GM21381 (cell line): Measurements from ENCODE around the gene HDLBP.

Experiments used
- ATAC-seq: cut with Tn5 transposase; IDR thresholded peaks from one replicate; pipeline ENCODE4 v1.9.1; 2021; ENCODE audit warnings: mild to moderate bottlenecking, moderate library complexity; ENCODE audit not compliant: unreplicated experiment

The HDLBP gene

DNA sequence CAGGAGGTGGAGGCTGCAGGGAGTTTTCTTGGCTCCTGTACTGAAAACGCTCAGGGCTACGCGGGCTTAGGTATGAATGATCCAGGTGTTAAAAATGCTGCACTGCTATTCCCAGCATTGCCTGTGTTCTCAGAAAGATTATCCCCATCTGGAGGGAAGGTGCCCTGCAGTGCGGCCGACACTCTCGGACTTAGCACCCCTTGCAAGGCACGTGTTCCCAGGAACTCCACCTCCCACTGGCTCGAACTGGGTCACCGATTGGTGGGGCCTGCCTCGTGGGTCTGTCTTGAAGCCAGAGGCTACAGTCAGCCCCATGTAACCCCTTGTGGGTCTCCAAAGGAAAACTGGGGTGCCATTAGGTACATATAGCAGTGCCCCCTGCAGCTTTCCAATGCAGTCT is 101.3 kb downstream of the HDLBP start:
- no peak for ATAC-seq

DNA sequence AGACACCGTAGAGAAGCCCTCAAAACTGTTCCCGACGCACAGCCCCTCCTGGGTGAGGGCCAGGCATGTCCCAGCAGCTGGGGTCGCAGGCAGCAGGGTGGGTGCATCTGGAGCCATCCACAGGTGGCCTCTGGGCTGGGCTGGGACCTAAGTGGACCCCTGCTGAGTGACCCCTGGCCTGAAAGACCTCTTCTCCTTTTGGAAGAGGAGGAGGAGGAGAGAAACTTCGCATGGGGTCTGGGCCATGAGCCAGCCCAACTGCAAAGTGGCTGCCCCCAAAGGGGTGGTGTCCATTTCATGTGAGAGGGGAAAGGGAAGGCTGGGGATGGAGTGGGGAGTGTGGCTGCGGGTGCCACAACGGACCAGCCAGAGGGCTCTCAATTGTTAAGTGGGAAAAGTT is 101.9 kb downstream of the HDLBP start:
- no peak for ATAC-seq

- ATAC-seq, result no peak
Measured at GRCh38 chr2:241213041-241213440, 102.4 kb downstream of the HDLBP start.

DNA sequence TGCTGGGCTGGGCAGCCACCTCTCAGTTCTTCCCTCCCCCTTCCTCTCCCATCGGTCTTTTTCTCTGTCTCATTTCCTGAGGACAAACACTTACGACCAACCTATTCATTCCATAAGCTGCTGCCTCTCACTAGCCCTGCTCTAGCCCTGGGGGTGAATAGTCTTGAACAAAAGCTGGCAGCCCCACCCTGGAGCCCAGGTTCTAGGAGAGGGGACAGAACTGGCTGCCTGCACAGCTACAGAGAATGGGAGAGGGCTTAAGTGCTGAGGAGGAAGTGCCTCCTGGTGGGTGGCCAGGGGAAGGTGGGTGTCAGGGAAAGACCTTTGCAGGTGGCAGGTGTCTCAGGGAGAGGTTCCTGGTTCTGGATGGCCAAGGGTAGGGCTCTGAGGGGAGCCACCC is 104.2 kb downstream of the HDLBP start:
- ATAC-seq, result no peak

DNA sequence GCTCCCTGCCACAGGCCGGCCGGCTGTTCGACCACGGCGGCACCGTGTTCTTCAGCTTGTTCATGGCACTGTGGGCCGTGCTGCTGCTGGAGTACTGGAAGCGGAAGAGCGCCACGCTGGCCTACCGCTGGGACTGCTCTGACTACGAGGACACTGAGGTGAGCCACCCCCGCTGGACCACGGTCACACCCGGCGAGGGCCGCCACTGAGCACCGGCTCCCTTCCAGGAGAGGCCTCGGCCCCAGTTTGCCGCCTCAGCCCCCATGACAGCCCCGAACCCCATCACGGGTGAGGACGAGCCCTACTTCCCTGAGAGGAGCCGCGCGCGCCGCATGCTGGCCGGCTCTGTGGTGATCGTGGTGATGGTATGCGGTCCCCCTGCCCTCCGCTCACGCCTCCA is 106.2 kb downstream of the HDLBP start:
- no peak for ATAC-seq

DNA sequence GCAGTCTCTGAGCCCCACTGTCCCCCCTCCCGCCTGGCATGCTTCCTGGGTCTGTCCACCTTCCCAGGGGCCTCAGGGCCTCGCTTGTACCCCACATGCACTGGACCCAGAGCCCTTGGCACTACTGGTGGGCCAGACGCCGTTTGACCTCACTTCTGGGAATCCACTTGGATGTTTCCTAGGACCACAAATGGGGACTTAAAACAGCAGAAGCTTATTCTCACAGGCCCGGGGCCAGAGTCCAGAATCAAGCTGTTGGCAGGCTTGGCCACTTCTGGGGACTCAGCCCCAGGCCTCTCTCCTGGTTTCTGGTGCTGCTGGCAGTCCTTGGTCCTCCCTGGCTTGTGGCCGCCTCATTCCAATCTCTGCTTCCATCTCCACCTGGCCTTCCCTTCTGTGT is 107.4 kb downstream of the HDLBP start:
- ATAC-seq, result no peak

- no peak for ATAC-seq
Measured at GRCh38 chr2:241207641-241208040, 107.8 kb downstream of the HDLBP start.

GRCh38 chr2:241207151-241207550 is 108.3 kb downstream of the HDLBP start:
- ATAC-seq, result no peak

DNA sequence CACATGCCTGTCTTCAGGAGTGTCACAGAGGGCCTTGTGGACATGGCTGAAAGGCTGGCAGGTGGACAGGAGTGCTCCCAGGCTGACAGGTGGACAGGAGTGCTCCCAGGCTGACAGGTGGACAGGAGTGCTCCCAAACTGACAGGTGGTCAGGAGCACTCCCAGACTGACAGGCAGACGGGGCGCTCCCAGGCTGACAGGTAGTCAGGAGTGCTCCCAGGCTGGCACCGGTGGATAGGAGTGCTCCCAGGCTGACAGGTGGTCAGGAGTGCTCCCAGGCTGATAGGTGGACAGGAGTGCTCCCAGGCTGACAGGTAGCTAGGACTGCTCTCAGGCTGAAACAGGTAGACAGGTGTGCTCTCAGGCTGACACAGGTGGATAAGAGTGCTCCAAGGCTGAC is 110.4 kb downstream of the HDLBP start:
- no peak for ATAC-seq

- ATAC-seq, result no peak
Measured at GRCh38 chr2:241204490-241204889, 111.0 kb downstream of the HDLBP start.

DNA sequence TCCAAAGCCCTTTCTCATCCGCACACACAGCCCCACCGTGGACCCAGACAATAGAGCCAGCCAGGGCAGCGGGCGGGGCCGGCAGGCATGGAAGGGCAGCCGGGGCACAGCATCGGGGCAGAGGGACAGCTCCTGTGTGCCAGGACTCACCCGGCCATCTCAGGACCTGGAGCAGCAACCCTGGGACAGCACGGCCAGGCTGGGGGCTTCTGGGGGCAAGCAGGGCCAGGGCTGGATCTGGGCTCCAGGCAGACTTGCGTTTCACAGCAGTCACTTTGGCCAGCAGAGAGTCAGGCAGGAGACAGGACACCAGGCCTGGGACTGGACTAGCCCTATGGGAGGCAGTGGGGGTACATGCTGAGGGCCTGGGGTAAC is 111.5 kb downstream of the HDLBP start:
- no peak for ATAC-seq

DNA sequence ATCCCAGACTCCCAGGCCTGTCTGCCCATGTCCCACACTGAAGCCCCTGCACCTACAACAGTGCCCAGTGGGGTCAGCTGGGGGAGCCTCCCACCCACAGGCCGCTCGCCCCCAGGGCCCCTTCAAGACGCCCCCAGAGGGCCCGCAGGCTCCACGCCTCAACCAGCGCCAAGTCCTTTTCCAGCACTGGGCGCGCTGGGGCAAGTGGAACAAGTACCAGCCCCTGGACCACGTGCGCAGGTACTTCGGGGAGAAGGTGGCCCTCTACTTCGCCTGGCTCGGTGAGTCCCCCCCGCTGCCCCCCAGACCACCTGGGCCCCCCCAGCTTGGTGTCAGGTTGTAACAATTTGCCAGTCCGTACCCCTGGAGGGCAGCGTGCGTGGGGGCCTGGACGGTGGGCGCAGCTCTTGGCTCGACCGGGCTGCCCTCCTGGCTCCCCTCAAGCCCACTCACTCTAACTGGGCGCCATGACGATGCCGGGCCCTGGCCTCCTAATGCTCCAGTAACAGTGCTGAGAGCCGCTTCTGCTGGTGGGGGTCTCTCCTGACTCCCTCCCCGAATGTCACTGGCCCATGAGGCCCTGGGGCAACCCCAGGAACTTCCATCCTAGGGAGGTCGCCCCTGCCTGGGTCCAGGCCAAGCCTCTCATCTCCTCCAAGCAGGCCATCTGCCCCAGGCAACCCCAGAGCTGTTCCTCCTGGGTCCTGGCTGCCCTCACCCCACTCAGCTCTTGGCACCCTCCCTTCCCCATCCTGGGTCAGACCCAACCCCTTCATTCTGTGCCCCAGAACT is 112.1 kb downstream of the HDLBP start:
- ATAC-seq, result no peak

GRCh38 chr2:241202681-241203080 is 112.8 kb downstream of the HDLBP start:
- no peak for ATAC-seq

GRCh38 chr2:241202268-241202585 is 113.2 kb downstream of the HDLBP start:
- no peak for ATAC-seq

DNA sequence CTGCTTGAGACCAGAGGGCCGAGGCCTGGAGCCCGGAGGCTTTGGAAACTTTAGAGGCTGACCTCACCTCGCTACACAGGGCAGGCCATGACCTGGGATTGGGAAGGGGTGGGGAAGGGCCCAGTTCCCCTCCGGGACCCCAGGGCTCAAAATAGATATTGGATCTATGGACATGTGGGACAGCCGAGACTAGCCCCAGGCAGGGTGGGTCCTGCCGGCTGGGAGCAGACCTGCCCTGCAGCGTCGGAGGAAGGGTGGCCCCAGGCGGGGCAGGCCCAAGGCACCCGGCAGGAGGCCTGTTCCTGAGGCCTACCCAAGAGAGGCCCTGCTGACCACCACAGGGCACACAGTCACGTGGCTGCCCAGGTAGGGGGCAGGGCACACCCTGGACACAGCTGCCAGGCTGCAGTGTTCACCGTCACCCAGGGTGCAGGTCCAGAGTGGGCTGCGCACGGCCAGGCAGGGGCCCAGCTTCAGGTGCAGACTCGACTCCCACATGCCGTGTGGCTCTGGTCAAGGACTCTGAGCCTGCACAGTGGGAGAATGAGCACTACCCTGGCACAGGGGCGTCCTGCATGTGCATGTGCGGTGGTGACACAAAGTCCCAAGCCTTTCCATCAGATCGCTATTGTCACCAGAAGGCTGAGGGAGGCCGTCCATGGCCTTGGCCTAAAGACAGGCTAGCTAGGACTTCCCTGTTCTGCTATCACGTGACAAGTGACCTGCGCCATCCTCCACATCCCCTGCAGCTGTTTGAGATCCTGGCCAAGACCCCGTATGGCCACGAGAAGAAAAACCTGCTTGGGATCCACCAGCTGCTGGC is 113.8 kb downstream of the HDLBP start:
- ATAC-seq, result no peak

DNA sequence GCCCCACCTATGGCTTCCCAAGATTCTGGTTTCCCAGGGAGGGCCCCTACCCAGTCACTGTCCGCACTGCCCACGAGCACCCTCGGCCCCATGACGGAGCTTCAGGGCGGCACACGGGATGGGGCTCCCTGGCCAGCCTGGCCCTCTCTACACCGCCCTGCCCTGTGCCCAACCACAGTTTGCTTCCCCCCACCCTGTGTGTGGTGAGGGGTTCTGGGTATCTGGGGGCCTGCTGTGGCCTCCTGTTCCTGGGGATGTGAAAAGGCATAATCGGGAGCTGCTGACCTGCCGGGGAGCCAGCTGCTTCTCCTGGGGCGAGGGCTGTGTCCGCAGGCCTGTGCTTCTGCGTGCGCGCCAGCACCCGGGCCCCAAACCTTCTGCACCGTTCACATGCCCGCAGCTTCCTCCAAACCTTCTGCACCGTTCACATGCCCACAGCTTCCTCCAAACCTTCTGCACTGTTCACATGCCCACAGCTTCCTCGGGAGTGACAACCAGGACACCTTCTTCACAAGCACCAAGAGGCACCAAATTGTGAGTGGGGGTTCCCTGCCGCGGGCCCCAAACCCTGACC is 114.6 kb downstream of the HDLBP start:
- ATAC-seq, result no peak

DNA sequence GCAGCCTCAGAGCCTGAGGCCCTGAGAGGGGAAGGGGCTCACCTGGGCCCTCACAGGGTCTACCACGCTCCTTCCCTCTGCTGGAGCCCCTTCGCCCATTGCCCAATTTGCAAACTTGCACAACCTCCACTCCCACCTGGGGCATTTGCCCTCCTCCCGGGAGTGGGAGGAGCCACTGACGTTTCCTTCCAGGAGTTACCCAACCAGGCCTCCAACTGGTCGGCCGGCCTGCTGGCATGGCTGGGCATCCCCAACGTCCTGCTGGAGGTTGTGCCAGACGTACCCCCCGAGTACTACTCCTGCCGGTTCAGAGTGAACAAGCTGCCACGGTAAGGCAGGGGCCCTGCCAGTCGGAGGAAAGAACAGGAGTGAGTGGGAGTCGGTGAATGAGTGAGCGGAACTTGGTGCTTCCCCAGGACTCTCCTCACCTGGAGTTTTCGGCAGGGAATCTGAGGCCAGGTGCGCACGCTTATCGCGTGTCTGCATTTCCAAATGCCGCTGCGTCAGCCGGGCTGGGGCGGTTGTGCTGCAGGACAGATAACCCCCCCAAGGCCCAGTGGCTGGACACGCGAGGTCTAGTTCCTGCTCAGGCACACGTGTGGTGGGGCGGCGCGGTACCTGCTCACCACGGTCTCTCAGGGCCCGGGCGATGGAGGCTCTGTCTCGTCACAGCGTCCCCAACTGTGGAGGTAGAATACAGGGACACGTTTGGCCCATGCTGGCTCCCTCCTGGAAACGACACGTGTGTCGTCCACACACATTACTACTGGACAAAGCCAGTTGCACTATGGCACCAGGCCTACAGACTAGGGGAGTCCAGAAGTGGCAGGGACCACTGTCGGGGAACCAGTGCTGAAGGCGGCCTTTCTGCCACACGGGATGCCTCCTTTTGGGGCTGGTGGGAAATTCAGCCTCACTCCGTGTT is 115.3 kb downstream of the HDLBP start:
- ATAC-seq, result no peak

DNA sequence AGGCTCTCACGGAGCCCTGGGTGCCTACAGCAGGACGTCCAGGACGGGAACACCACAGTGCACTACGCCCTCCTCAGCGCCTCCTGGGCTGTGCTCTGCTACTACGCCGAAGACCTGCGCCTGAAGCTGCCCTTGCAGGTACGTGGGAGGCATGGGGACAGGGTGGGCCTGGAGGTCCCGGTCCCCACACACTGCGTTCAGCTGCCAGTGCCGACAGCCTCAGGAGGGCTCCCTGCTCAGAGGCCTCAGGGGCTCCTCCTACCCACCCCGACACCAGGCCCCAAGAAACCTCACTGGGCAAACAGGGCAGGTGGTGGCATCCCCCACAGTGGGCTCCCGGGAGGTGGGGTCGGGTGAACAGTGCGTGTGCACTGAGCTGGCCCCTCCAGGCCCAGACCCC is 116.2 kb downstream of the HDLBP start:
- ATAC-seq, result no peak

DNA sequence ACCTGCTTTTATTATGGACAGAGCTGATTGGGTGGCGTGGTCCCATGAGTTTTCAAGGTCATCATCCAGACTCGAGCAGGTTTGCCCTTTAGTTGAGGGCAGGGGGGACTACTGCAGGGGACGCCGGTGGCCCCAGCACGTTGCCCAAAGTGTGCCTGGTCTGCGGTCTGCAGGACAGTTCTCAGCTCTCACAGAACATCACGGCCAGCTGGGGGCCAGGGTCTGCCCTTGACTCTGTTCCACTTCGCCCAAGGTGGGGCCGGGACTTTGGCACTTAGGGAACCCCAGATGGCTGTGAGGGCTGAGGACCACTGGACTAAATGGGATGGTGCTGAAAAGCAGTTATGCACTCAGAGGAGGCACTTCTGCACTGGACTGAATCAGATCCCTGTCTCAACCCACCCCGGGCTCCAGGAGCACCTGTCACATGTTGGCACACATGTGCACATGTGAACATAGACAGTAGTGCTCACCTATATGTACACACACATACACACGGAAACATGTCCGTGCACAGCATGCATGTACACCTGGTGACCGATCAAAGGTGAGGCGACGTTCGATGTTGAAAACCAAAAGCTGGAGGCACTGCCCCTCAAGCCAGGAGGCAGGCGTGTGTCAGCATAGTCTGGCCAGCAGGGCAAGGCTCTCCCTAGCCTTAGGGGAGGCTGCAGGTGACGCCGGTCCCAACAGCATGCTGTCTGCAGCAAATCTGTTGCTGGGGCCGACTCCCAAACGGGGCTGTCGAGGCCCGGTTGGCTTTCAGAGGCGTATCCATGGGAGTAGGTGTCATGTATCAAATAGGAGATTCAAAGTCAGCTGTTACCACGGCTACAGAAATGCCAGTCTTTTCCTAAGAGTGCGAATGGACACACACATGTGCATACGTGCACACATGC is 116.8 kb downstream of the HDLBP start:
- ATAC-seq, result no peak

DNA sequence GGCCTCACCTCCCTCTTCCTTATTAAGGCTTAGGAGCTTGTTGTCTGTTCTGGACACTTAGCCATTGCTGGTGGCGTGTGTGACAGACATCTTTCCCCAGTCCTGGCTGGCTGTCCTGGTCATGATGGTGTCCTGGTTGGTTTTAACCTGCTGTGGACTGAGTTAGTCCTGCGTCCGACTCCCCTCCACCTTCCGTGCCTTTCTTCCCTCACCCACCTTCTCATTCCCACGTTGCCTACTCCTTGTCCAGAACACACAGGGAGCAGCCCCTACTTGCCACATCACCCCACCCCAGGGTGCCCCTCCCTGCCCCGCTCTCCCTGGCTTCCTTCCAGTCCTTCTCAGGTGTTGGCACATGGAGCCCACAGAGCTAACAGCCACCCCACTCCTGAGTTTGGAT is 117.5 kb downstream of the HDLBP start:
- no peak for ATAC-seq
